H9 (cell line): ENCODE measurements around the gene SYDE1. TPM values are rescaled to one million over a fixed set of nuclear protein-coding genes. Genes with fewer than 3 reads are reported as not detected.
A peak's percentile ranks its signal among the peaks of the same experiment; 100 is the strongest.

ENCODE experiments used
- DNase-seq: peaks from one replicate; pipeline ENCODE4 v3.0.0-alpha.2; 2017
- H2AFZ ChIP-seq: one replicate; pipeline ENCODE4 v1.6.1; 2013; ENCODE audit warnings: mild to moderate bottlenecking, low read length, control low read depth, moderate library complexity
- H2AK5ac ChIP-seq: 2 replicates; pipeline ENCODE4 v1.6.1; 2013; ENCODE audit warnings: low read length, control low read depth, mixed read lengths; ENCODE audit not compliant: insufficient read length
- H2BK120ac ChIP-seq: one replicate; pipeline ENCODE4 v1.6.1; 2013; ENCODE audit warnings: low read depth, mild to moderate bottlenecking, low read length, control low read depth, inconsistent platforms; ENCODE audit not compliant: poor library complexity, severe bottlenecking
- H2BK12ac ChIP-seq: 2 replicates; pipeline ENCODE4 v1.6.1; 2013; ENCODE audit warnings: low read length, control low read depth, mixed read lengths, low read depth; ENCODE audit not compliant: insufficient read length
- H2BK15ac ChIP-seq: 2 replicates; pipeline ENCODE4 v1.6.1; 2013; ENCODE audit warnings: low read depth, low read length, control low read depth
- H2BK20ac ChIP-seq: one replicate; pipeline ENCODE4 v1.6.1; 2013; ENCODE audit warnings: low read depth, mild to moderate bottlenecking, low read length, control low read depth, inconsistent platforms; ENCODE audit not compliant: poor library complexity, severe bottlenecking
- H2BK5ac ChIP-seq: 2 replicates; pipeline ENCODE4 v1.6.1; 2013; ENCODE audit warnings: low read length, control low read depth, mixed read lengths; ENCODE audit not compliant: insufficient read length
- H3K14ac ChIP-seq: 2 replicates; pipeline ENCODE4 v1.6.1; 2013; ENCODE audit warnings: low read length, control low read depth; ENCODE audit not compliant: insufficient read depth
- H3K18ac ChIP-seq: 2 replicates; pipeline ENCODE4 v1.6.1; 2013; ENCODE audit warnings: low read depth, mild to moderate bottlenecking, mixed read lengths, low read length, control low read depth; ENCODE audit not compliant: insufficient read length
- H3K23ac ChIP-seq: 2 replicates; pipeline ENCODE4 v1.6.1; 2013; ENCODE audit warnings: low read length, control low read depth, mixed read lengths, low read depth; ENCODE audit not compliant: insufficient read length
- H3K23me2 ChIP-seq: 2 replicates; pipeline ENCODE4 v1.6.1; 2013; ENCODE audit warnings: low read depth, mild to moderate bottlenecking, mixed read lengths, low read length, control low read depth; ENCODE audit not compliant: insufficient read length, poor library complexity, severe bottlenecking
- H3K27ac ChIP-seq: 2 replicates; pipeline ENCODE4 v1.5.1; 2013; ENCODE audit warnings: low read length, control low read depth, mixed read lengths, low read depth; ENCODE audit not compliant: insufficient read length
- H3K27me3 ChIP-seq: 2 replicates; pipeline ENCODE4 v1.6.1; 2013; ENCODE audit warnings: low read length, control low read depth, inconsistent platforms; ENCODE audit not compliant: insufficient read depth
- H3K4ac ChIP-seq: 2 replicates; pipeline ENCODE4 v1.6.1; 2013; ENCODE audit warnings: low read depth, mild to moderate bottlenecking, control low read depth, inconsistent platforms, low read length, moderate library complexity
- H3K4me1 ChIP-seq: 2 replicates; pipeline ENCODE4 v1.6.1; 2013; ENCODE audit warnings: low read length, control low read depth, inconsistent platforms; ENCODE audit not compliant: insufficient read depth
- H3K4me2 ChIP-seq: 2 replicates; pipeline ENCODE4 v1.6.1; 2013; ENCODE audit warnings: low read length, control low read depth, mixed read lengths; ENCODE audit not compliant: insufficient read length, insufficient read depth
- H3K56ac ChIP-seq: 2 replicates; pipeline ENCODE4 v1.6.1; 2013; ENCODE audit warnings: low read depth, mild to moderate bottlenecking, mixed read lengths, low read length, control low read depth; ENCODE audit not compliant: insufficient read length
- H3K79me1 ChIP-seq: 2 replicates; pipeline ENCODE4 v1.6.1; 2013; ENCODE audit warnings: low read depth, mild to moderate bottlenecking, moderate library complexity, low read length, control low read depth, inconsistent platforms; ENCODE audit not compliant: insufficient read depth, poor library complexity, severe bottlenecking
- H3K79me2 ChIP-seq: 2 replicates; pipeline ENCODE4 v1.6.1; 2013; ENCODE audit warnings: low read length, control low read depth, inconsistent platforms; ENCODE audit not compliant: insufficient read depth
- H3K9ac ChIP-seq: 2 replicates; pipeline ENCODE4 v1.6.1; 2013; ENCODE audit warnings: low read length, control low read depth, mixed read lengths; ENCODE audit not compliant: insufficient read length; ENCODE audit errors: extremely low read depth
- H3K9me3 ChIP-seq: one replicate; pipeline ENCODE4 v1.6.1; 2013; ENCODE audit warnings: low read depth, low read length, inconsistent platforms; ENCODE audit not compliant: control insufficient read depth
- H3T11ph ChIP-seq: one replicate; pipeline ENCODE4 v1.6.1; 2013; ENCODE audit warnings: mild to moderate bottlenecking, low read length, control low read depth, inconsistent platforms
- H4K20me1 ChIP-seq: one replicate; pipeline ENCODE4 v1.6.1; 2013; ENCODE audit not compliant: control insufficient read depth, insufficient read length, insufficient read depth
- H4K5ac ChIP-seq: 2 replicates; pipeline ENCODE4 v1.6.1; 2013; ENCODE audit warnings: low read depth, mild to moderate bottlenecking, mixed read lengths, low read length, control low read depth; ENCODE audit not compliant: insufficient read length
- H4K8ac ChIP-seq: replicated peaks from 2 replicates; pipeline ENCODE4 v1.6.1; 2013; ENCODE audit warnings: low read length, control low read depth, mixed read lengths, low read depth; ENCODE audit not compliant: insufficient read length
- H4K91ac ChIP-seq: 2 replicates; pipeline ENCODE4 v1.6.1; 2013; ENCODE audit warnings: low read depth, mild to moderate bottlenecking, moderate library complexity, mixed read lengths, low read length, control low read depth; ENCODE audit not compliant: insufficient read length
- H3K27ac Mint-ChIP-seq, 3 experiments: 2 replicates in 2 of 3; 3 replicates in 1 of 3; pipeline ENCODE4 v1.8.0; 2020 to 2021; ENCODE audit warnings: mixed read lengths in 3 of 3, mild to moderate bottlenecking in 1 of 3, moderate library complexity in 1 of 3
- H3K27me3 Mint-ChIP-seq: 2 replicates; pipeline ENCODE4 v1.8.0; 2021; ENCODE audit warnings: low read depth, mild to moderate bottlenecking, moderate library complexity, mixed read lengths
- H3K36me3 Mint-ChIP-seq, 3 experiments: 2 replicates in 2 of 3; 3 replicates in 1 of 3; pipeline ENCODE4 v1.8.0; 2020 to 2021; ENCODE audit warnings: low read depth in 3 of 3, mixed read lengths in 3 of 3; ENCODE audit not compliant: insufficient read depth in 1 of 3
- H3K4me1 Mint-ChIP-seq, 2 experiments: 2 replicates each; pipeline ENCODE4 v1.8.0; 2020; ENCODE audit warnings: mixed read lengths in 2 of 2
- H3K4me3 Mint-ChIP-seq, 2 experiments: 2 replicates in 1 of 2; 3 replicates in 1 of 2; pipeline ENCODE4 v1.8.0; 2020 to 2021; ENCODE audit warnings: mild to moderate bottlenecking in 2 of 2, mixed read lengths in 2 of 2, moderate library complexity in 1 of 2
- H3K9me3 Mint-ChIP-seq, 2 experiments: 2 replicates in 1 of 2; 3 replicates in 1 of 2; pipeline ENCODE4 v1.8.0; 2020; ENCODE audit warnings: mild to moderate bottlenecking in 2 of 2, mixed read lengths in 2 of 2, moderate library complexity in 1 of 2
- WGBS: extraction: QIAGEN DNeasy Blood & Tissue Kit; methylation state at CpG from one replicate; pipeline ENCODE4 v1.1.7; 2013; ENCODE audit warnings: missing lambda C conversion rate, low lambda C conversion rate, mixed read lengths; ENCODE audit not compliant: insufficient read length; ENCODE audit errors: extremely low coverage; 5-methylcytosine and 5-hydroxymethylcytosine counted together
- total RNA-seq: library from RNA; stranded (reverse); gene quantifications from 2 replicates; pipeline ENCODE4 v1.2.1, GENCODE V29; 2021
- TF ChIP-seq, protein P1 (sequence below): fragments of 200-600 bp; sonication (generic); conservative IDR thresholded peaks from 3 replicates; pipeline ENCODE4 v1.8.0; 2021; ENCODE audit warnings: antibody characterized with exemption, mild to moderate bottlenecking

The SYDE1 gene
- total RNA-seq, 1 experiment from 2014 or later: 21.4 TPM

DNA sequence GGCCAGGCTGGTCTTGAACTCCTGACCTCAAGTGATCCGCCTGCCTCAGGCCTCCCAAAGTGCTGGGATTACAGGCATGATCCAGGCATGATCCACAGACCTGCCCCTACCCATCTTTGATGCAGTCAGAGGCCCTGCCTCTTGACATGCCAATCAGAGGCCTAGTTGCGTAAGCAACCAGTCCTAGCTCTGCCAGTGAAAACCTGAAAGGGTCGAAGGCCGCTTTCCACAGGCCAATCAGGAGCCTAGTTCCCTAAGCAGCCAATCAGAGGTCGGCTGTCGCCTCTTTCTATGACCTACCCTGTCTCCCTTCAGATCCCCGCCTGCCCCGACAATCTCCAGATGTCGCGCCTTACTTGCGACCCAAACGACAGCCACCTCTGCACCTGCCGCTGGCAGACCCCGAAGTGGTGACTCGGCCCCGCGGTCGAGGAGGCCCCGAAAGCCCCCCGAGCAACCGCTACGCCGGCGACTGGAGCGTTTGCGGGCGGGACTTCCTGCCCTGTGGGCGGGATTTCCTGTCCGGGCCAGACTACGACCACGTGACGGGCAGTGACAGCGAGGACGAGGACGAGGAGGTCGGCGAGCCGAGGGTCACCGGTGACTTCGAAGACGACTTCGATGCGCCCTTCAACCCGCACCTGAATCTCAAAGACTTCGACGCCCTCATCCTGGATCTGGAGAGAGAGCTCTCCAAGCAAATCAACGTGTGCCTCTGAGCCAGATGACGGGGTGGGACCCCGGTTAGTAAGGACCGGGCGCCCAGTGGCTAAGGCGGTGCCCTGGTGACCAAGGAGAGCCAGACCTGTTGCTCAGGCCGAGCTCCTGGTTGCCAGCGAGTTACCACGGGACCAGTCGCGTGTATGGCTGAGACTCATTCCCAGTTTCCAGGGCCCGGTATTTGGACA, 6.3 kb downstream of the SYDE1 start:
- Histone ChIP-seq H3K4me1 (no peaks in the 10 kb centered on the region), H2BK12ac (no peak overlapping the region), H3K56ac (no peak overlapping the region), H2AK5ac (no peak overlapping the region), H4K5ac (no peak overlapping the region), H2BK15ac (no peak overlapping the region), H3K4me2 (no peak overlapping the region), H4K20me1 (no peaks in the 10 kb centered on the region), H4K8ac (no peak overlapping the region), H3K23me2 (no peaks in the 10 kb centered on the region), H3K79me1 (no peaks in the 10 kb centered on the region), H2AFZ (no peak overlapping the region), H3K9me3 (no peaks in the 10 kb centered on the region), H3K79me2 (no peaks in the 10 kb centered on the region), H4K91ac (no peak overlapping the region), H2BK120ac (no peak overlapping the region), H2BK20ac (no peak overlapping the region), H3K4ac (no peak overlapping the region), H3K9ac (no peak overlapping the region), H2BK5ac (no peak overlapping the region), H3T11ph (no peak overlapping the region), H3K18ac (no peak overlapping the region), H3K23ac (no peak overlapping the region), H3K27me3 (no peaks in the 10 kb centered on the region), H3K14ac (no peak overlapping the region), H3K27ac (no peak overlapping the region)
- TF ChIP-seq, protein P1, sequence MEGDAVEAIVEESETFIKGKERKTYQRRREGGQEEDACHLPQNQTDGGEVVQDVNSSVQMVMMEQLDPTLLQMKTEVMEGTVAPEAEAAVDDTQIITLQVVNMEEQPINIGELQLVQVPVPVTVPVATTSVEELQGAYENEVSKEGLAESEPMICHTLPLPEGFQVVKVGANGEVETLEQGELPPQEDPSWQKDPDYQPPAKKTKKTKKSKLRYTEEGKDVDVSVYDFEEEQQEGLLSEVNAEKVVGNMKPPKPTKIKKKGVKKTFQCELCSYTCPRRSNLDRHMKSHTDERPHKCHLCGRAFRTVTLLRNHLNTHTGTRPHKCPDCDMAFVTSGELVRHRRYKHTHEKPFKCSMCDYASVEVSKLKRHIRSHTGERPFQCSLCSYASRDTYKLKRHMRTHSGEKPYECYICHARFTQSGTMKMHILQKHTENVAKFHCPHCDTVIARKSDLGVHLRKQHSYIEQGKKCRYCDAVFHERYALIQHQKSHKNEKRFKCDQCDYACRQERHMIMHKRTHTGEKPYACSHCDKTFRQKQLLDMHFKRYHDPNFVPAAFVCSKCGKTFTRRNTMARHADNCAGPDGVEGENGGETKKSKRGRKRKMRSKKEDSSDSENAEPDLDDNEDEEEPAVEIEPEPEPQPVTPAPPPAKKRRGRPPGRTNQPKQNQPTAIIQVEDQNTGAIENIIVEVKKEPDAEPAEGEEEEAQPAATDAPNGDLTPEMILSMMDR: no peak
- H3K27ac Mint-ChIP-seq: 0 out of 7 replicates have a peak overlapping the region, but pooled peaks of 1 of the 3 experiments have one; percentile 44
- peaks cover 1% of the 10 kb centered on the region; the same call in 1 of the 2 replicates for H3K27me3 Mint-ChIP-seq
- peaks cover 2% of the 10 kb centered on the region in 2 experiments for H3K4me1 Mint-ChIP-seq
- no peaks in the 10 kb centered on the region for H3K9me3 Mint-ChIP-seq
- peaks cover 35 to 83% (median 68%) of the 10 kb centered on the region in 3 experiments; a peak in 6 of 7 replicates for H3K36me3 Mint-ChIP-seq
- peak; percentile 74 for DNase-seq
- WGBS: no CpG with 5 or more reads among the region's 58 CpGs
- H3K4me3 Mint-ChIP-seq: no peak overlapping the region
